Erythroblast (primary cell): ENCODE measurements around the gene RNF38.

Source experiments
- GATA1 ChIP-seq: IDR thresholded peaks from 2 replicates; pipeline ENCODE4 v1.6.1; 2011; ENCODE audit warnings: low read depth, mild to moderate bottlenecking, control low read depth, low read length, moderate library complexity
- POLR2A ChIP-seq: IDR thresholded peaks from 2 replicates; pipeline ENCODE4 v1.6.1; 2011; ENCODE audit warnings: mild to moderate bottlenecking, low read length

DNA sequence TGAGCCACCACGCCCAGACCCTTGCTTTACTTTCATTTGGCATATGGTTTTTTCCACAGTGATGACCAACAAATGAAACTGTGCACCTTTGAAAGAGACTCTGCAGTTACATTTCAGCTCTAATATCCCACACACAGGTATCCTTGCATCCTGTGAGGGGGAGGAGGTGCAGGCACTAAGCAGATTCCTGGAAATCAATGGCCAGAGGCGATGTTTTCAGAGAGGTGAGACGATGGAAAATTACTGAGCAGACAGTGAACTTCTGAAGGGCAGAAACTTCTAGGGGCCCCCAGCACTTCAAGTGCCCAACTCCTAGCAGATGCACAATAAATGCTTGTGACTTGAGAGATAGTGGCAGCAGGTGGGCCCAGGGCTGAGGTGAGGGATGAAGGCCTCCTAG lies 112.0 kb downstream of the RNF38 start:
- TF ChIP-seq POLR2A, result no peak
- TF ChIP-seq GATA1, result no peak
